Stimulated activated naive CD8-positive, alpha-beta T cell treated with anti-CD3 and anti-CD28 coated beads, Interleukin-15, amount 100 ng/mL, for 72 hours (primary cell): ENCODE results near the gene ZNF324B.
"Not testable (repeated sequence)": the region's sequence is repeated elsewhere in the genome, so short reads cannot be mapped to it uniquely, and the experiment has no call there.

Source experiments
- ATAC-seq: fragments of 150-1000 bp; cut with Tn5 transposase; 2 replicates; pipeline ENCODE4 v1.10.0; 2021; ENCODE audit warnings: mild to moderate bottlenecking, moderate library complexity
- DNase-seq, 2 donors: peaks; one replicate each; pipeline ENCODE4 v3.0.0; 2021 to 2022
- H3K27ac Mint-ChIP-seq, 2 donors: one replicate each; pipeline ENCODE4 v1.8.0; 2022; ENCODE audit warnings: mild to moderate bottlenecking in 2 of 2, mixed read lengths in 2 of 2, moderate library complexity in 2 of 2
- H3K27me3 Mint-ChIP-seq: one replicate; pipeline ENCODE4 v1.8.0; 2022; ENCODE audit warnings: mixed read lengths
- H3K4me1 Mint-ChIP-seq: one replicate; pipeline ENCODE4 v1.8.0; 2022; ENCODE audit warnings: mild to moderate bottlenecking, mixed read lengths
- H3K4me3 Mint-ChIP-seq, 2 donors: one replicate each; pipeline ENCODE4 v1.8.0; 2022; ENCODE audit warnings: mild to moderate bottlenecking in 2 of 2, mixed read lengths in 2 of 2, moderate library complexity in 1 of 2
- H3K9me3 Mint-ChIP-seq, 2 donors: one replicate each; pipeline ENCODE4 v1.8.0; 2022; ENCODE audit warnings: mixed read lengths in 2 of 2

ZNF324B gene

DNA sequence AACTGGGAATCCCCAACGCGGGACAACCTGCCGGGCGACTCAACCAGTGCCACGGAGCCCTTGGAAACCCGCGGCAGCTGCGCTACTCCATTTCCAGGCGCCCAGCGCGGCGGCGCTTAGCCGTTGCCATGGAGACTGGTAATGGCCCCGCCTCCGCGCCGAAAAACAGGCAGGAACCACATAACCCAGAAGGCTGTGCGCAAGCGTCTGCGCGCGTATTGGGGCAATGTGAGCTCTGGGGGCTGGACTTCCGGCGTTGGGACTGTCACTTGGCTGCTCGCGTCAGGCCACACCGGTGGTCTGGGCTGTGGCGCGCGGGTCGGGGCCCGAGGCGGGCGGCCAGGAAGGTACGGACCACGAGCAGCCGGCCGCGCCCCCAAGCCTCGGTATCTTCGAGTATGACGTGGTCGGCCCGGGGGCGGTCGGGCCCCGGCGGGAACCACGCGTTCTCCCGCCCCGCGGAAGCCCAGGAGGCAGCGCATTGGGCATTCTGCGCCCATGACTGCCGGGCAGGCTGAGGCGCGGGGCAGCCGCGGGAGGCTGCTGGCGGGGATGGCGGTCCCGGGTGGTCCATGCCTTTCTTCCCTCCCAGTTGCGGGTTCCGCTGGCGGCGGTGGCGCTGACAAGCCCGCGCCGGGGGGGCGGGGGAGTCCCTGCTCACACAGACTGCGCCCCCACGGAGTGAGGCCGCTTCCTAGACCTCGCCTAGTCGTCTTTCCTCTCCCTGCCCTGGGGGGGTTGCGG, at the start of gene ZNF324B:
ZNF324B (plus strand) TSS at position 265 of the 744 bp plus-strand sequence. CDS start 2,080 bp downstream, outside the sequence.
- Mint-ChIP-seq H3K4me1 (peaks cover 37% of the 10 kb centered on the region), H3K27ac (peak within 1 kb of the TSS in 1 of 2 donors; percentile 77), H3K9me3 (peaks cover 24 to 26% of the 10 kb centered on the region in 2 donors), H3K27me3 (peaks cover 28% of the 10 kb centered on the region), H3K4me3 (peak within 1 kb of the TSS; percentile 95 to 96)
- ATAC-seq, result peak; percentile 98
- DNase-seq, result peak; percentile 91 to 96

DNA sequence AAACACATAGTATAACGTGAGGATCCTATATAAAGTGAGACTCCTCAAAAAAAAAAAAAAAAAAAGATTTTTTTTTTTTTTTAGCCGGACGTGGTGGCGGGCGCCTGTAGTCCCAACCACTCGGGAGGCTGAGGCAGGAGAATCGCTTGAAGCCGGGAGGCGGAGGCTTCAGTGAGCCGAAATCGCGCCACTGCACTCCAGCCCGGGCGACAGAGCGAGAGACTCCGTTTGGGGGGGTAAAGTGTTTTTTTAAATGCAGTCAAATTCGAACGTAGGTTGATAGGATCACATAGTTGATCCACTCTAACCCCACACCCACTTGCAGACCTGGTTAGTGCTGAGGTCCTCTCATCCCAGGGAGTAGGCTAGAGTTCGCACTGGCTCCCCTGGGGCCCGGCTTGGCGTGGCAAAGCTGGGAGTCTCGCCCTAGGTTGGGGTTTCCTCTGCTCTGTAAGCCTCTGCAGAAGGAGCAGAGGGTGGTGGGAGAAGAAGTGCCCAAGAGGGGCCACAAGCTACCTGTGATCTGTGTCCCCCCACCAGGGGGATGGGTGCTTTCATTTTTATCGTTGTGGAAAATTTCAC, 49.5 kb upstream of the ZNF324B start:
- peaks cover 16% of the 10 kb centered on the region for H3K27me3 Mint-ChIP-seq
- H3K4me3 Mint-ChIP-seq, result peak overlapping the region; percentile 87 to 98
- ATAC-seq (no peak), DNase-seq (no peak)
- peaks cover 34% of the 10 kb centered on the region for H3K4me1 Mint-ChIP-seq
- H3K27ac Mint-ChIP-seq, result peak overlapping the region in 1 of 2 donors; percentile 95
- no peaks in the 10 kb centered on the region for H3K9me3 Mint-ChIP-seq

- DNase-seq, H3K9me3 Mint-ChIP-seq, H3K27ac Mint-ChIP-seq, H3K27me3 Mint-ChIP-seq, ATAC-seq, H3K4me3 Mint-ChIP-seq: not testable (repeated sequence)
- H3K4me1 Mint-ChIP-seq, result peaks cover 46% of the 10 kb centered on the region
Observed at GRCh38 chr19:58403920-58404478, 47.4 kb upstream of the ZNF324B start.

DNA sequence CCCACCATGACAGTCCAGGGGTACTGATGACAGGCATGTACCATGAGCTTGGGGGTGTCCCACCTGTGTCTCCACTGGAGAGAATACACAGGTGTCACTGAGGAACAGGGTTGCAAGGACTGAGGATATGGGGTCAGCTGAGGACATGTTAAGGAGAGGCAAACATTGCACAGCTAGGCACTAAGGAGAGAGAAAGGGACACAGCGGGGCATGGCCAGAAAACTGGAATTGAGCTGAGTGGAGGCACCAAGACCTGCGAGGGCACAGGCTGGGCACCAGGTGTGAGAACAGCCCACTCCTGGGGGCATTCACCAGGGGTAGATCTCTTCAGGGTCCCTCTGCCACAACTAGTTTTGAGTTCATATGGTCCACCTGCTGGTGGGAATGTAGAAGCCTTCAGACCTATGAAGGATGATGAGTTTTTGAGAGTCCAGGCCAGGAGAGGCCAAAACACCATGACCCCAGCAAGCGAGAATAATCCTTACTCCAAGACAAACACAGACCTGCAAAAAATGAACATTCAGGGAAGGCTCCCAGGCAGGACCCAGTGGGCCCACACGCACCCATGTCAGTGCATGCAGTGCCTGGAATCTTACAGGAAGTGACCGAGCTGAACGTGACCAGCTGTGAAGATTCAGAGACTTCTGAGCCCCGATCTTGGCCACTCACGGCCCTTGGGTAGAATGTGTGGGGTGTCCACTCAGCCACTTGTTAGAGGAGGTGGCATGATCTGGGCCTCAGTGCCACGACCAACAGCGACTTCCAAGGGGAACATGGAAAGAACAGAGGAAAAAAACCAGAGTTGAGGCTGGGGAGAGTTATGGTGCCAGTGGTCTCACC, 44.4 kb upstream of the ZNF324B start:
- Mint-ChIP-seq H3K27ac (no peak overlapping the region), H3K9me3 (no peaks in the 10 kb centered on the region), H3K27me3 (no peaks in the 10 kb centered on the region), H3K4me1 (peaks cover 43% of the 10 kb centered on the region), H3K4me3 (peak overlapping the region; percentile 86 to 99)
- ATAC-seq (no peak), DNase-seq (no peak)

DNA sequence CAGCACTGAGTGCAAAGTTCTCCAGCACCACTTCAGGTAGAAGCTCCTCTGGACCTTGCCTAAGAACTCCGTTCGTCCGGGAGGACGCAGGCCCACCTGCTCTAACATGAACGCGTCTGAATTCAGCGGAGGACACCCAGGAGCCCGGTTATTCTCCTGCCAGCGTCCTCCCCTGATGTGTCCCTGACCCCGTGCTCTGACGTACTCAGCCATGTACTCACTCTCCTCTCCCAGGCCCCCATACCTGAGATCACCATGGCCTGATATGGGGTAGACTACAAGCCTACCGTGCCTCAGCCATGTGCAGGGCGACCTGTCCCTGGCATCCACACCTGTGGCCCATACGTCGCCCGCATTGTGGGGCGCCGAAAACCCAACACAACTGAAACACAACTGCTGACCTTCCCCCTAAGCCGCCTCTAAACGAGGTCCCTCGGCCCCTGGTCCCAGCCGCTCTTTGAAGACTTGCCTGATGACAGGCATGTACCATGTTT, 43.7 kb upstream of the ZNF324B start:
- Mint-ChIP-seq H3K27ac (peak overlapping the region; percentile 93 to 98), H3K4me3 (peak overlapping the region; percentile 86 to 99), H3K9me3 (no peaks in the 10 kb centered on the region), H3K27me3 (no peaks in the 10 kb centered on the region), H3K4me1 (peaks cover 43% of the 10 kb centered on the region)
- DNase-seq, result peak in 1 of 2 donors; percentile 25
- peak; percentile 52 for ATAC-seq

- DNase-seq, result peak; percentile 91 to 94
- ATAC-seq, result peak; percentile 96
Observed at GRCh38 chr19:58408152-58409009, 43.0 kb upstream of the ZNF324B start, which contains the start of gene ZNF584. TSS of gene ZNF584 (plus strand) at chr19:58408649. CDS start at chr19:58409148, 499 bp downstream.

GRCh38 chr19:58409010-58409790, 42.2 kb upstream of the ZNF324B start:
- DNase-seq (peak; percentile 33 to 46), ATAC-seq (peak; percentile 34)
- H3K4me3 Mint-ChIP-seq, result peak overlapping the region; percentile 86 to 99
- H3K27me3 Mint-ChIP-seq, result no peaks in the 10 kb centered on the region
- no peaks in the 10 kb centered on the region for H3K9me3 Mint-ChIP-seq
- peaks cover 35% of the 10 kb centered on the region for H3K4me1 Mint-ChIP-seq
- peak overlapping the region; percentile 22 to 93 for H3K27ac Mint-ChIP-seq

More at GRCh38 chr19:58408152-58409009, 43.0 kb upstream of the ZNF324B start, which contains the start of gene ZNF584:
- peak within 1 kb of the TSS; percentile 93 to 98 for H3K27ac Mint-ChIP-seq
- no peaks in the 10 kb centered on the region for H3K9me3 Mint-ChIP-seq
- peaks cover 43% of the 10 kb centered on the region for H3K4me1 Mint-ChIP-seq
- H3K4me3 Mint-ChIP-seq, result peak within 1 kb of the TSS; percentile 86 to 99
- H3K27me3 Mint-ChIP-seq, result no peaks in the 10 kb centered on the region

GRCh38 chr19:58416604-58417003, 34.8 kb upstream of the ZNF324B start:
- no peaks in the 10 kb centered on the region for H3K9me3 Mint-ChIP-seq
- no peak for ATAC-seq
- no peaks in the 10 kb centered on the region for H3K27me3 Mint-ChIP-seq
- no peaks in the 10 kb centered on the region for H3K4me1 Mint-ChIP-seq
- DNase-seq, result no peak
- no peak overlapping the region for H3K4me3 Mint-ChIP-seq
- H3K27ac Mint-ChIP-seq, result no peak overlapping the region

GRCh38 chr19:58417071-58417470, 34.4 kb upstream of the ZNF324B start:
- H3K4me3 Mint-ChIP-seq, result no peak overlapping the region
- H3K27me3 Mint-ChIP-seq, result no peaks in the 10 kb centered on the region
- DNase-seq (no peak), ATAC-seq (no peak)
- H3K9me3 Mint-ChIP-seq, result no peaks in the 10 kb centered on the region
- no peak overlapping the region for H3K27ac Mint-ChIP-seq
- no peaks in the 10 kb centered on the region for H3K4me1 Mint-ChIP-seq

DNA sequence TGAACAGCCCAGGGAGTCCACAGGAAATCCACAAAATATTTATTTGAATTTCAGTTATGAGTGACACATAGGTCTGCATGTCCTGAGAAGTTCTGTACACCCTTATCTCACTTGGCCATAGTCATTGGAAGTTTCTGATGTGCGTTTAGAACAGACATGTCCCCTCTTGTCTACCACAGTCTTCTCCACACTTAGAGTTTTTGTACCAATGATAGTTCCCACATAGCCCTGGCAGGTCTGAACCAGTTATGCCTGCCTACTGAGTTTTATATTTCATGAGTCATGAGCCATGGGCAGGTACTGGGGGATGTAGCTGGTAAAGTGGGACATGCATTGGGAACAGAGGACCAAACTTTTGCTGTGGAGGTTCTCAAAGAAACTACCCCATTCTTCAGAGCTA, 22.8 kb upstream of the ZNF324B start:
- H3K27me3 Mint-ChIP-seq, result no peaks in the 10 kb centered on the region
- ATAC-seq (no peak), DNase-seq (no peak)
- no peak overlapping the region for H3K4me3 Mint-ChIP-seq
- H3K4me1 Mint-ChIP-seq, result no peaks in the 10 kb centered on the region
- H3K27ac Mint-ChIP-seq, result no peak overlapping the region
- peaks cover 21 to 55% of the 10 kb centered on the region in 2 donors for H3K9me3 Mint-ChIP-seq

DNA sequence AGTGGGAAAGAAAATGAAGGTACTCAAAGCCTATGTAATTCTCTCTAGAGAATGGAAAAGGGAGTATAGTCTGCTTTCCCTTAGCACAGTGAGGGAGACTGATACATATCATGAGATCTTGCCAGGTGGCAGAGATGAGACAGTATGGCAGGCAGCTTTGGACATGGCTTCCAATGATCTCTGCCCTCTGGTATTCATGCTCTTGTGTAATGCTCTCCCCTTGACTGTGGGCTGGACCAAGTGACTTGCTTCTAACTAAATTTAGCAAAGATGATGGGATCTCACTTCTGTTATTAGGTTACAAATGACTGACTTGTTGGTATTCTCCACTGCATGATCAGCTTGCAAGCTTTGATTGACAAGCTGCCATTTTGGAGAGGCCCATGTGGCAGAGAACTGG, 21.7 kb upstream of the ZNF324B start:
- DNase-seq (no peak), ATAC-seq (no peak)
- Mint-ChIP-seq H3K4me1 (no peaks in the 10 kb centered on the region), H3K4me3 (no peak overlapping the region), H3K27ac (no peak overlapping the region), H3K27me3 (no peaks in the 10 kb centered on the region), H3K9me3 (peaks cover 21 to 56% of the 10 kb centered on the region in 2 donors)

DNA sequence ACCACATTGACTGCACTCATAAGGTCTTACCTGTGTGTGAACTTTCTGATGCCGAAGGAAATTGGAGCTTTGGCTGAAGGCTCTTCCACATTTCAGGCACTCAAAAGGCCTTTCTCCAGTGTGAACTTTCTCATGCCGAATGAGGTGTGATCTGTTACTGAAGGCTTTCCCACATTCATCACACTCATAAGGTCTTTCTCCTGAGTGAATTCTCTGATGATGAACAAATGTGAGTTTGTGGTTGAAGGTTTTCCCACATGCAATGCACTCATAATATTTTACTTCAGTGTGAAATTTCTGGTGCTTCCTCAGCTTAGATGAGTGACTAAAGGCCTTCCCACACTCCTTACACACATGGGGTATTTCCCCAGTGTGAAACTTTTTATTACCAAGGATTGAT, 17.2 kb upstream of the ZNF324B start:
- peaks cover 42 to 72% of the 10 kb centered on the region in 2 donors for H3K9me3 Mint-ChIP-seq
- no peak overlapping the region for H3K4me3 Mint-ChIP-seq
- ATAC-seq (no peak), DNase-seq (no peak)
- H3K27me3 Mint-ChIP-seq, result no peaks in the 10 kb centered on the region
- H3K27ac Mint-ChIP-seq, result peak overlapping the region in 1 of 2 donors; percentile 40
- peaks cover 14% of the 10 kb centered on the region for H3K4me1 Mint-ChIP-seq

GRCh38 chr19:58439576-58440554, 11.6 kb upstream of the ZNF324B start, which contains the start of gene ZNF132:
TSS of gene ZNF132 (minus strand) at chr19:58440153. CDS start at chr19:58439821, 332 bp downstream.
- Mint-ChIP-seq H3K27me3 (no peaks in the 10 kb centered on the region), H3K4me3 (peak within 1 kb of the TSS; percentile 99), H3K4me1 (peaks cover 36% of the 10 kb centered on the region), H3K9me3 (peaks cover 39 to 79% of the 10 kb centered on the region in 2 donors), H3K27ac (peak within 1 kb of the TSS; percentile 97 to 98)
- ATAC-seq, result peak; percentile 99
- DNase-seq, result peak; percentile 91 to 97
